HG03342 (cell line): ENCODE data around the gene BCL2L11.

Source experiments
- ATAC-seq: cut with Tn5 transposase; IDR thresholded peaks from one replicate; pipeline ENCODE4 v1.9.1; 2021; ENCODE audit warnings: mild to moderate bottlenecking, moderate library complexity; ENCODE audit not compliant: unreplicated experiment

Gene BCL2L11

DNA sequence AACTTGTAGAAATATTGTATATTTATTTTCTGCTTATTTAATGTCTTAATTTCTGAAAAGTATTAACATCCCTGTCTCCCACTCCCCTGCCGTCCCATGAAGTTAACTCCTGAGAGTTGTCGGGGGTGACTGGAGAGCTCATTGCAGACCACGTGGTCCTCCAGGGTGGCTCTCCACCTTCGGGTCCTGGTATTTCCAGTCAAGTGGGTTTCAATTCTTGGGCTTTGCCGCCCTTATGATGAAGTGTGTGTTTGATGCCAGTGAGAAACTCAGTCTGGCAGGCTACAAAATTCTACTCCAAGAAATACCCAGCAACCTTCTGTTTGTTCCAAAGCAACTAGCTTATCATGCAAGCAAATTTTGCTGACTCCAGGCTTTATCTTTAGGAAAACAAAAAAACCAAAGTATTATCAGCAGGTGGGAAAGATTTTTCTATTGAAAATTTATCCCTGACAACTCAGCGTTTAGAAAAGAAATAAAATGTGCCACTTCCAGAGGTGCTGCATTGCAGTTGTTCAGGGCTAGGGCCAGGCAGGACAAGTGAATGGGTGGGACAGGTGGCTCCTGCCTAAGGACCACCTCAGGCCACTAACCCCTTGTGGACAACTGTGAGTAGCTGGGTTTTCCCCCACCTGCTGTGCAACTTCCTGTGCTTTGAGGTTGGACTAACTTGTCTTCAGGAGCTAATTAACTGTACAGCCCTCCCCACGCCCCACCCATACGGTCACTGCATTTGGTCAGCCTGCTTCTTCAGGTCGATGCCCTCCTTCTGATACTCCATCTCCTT is 46.6 kb downstream of the BCL2L11 start:
- ATAC-seq, result no peak

DNA sequence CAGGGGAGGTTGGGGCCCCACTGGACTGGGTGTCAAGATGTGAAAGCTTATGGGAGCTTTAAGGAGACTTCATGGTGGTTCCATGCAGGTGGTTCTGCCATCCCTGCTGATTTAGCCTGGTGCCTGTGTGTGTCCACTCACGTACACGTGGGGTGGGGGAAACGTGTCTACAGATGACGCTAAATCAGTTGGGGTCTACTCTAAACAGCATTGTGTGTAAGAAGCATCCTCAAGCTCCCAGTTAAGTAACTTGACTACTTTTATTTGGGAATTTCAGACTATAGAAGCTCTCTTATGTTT is 47.1 kb downstream of the BCL2L11 start:
- no peak for ATAC-seq

DNA sequence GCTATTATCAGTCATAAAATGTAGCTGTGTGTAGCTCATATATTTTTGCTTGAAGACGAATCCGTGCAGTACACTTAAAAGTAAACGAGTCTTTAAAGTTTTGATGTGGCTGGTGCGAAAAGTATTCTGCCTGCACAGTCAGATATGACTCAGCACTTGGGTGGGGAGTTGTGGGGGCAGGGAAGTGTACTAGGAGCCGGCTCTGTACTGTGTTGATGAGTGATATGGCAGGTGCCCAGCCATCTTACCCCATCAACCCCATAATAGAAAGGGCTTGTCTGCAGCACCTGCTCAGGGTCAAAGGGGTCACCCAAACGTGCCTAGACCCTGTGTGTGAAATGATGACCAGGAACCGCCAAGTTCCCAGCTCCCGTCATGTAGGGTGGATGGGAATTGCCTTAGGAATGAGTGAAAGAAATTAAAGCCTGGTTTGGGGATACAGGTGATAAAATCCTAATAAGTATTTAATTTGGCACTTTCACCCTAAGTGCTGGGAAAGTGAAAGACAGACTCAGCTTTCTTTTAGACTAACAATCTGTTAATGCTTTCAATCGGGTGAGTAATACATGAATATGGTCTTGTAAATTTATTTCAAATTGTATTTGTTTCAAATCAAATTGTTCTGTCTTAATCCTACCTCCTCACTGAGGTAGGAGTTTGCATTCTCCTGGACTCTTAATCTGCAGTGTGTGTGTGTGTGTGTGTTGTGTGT is 48.0 kb downstream of the BCL2L11 start:
- peak; percentile 70 for ATAC-seq

DNA sequence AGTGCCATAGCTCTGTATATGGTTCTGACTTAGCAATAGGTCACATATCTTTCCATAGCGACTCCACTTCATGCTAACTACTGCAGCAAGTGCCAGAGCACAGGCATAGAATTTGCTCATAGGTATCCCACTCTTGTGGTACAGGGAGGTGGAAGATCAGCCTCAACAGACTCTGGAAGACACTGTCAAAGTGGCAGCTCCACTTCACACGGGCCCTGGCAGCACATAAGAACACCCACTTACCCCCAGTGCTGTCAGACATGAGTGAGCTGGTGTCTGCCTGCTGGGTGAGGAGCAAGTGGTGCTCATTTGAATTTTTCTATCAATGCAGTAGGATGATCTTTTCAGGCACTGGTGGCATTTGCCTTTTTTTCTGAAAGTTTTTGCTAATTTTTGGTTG is 48.6 kb downstream of the BCL2L11 start:
- no peak for ATAC-seq

DNA sequence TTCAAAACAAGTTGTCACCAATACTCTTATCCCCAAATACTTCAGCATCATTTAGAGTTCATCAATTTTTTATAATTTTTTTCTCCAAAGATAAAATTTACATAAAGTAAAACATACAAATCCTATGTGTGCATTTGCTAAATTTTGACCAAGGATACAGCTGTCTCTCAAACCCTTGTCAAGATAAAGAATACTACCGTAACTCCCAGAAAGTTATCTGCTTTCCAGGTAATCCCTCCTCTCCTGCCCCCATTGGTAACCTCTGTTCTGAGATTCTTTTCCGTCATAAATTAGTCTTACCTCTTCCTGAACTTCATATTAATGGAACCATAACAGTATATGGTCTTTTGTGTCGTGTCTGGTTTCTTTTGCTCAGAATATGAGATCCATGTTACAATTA is 49.2 kb downstream of the BCL2L11 start:
- no peak for ATAC-seq

DNA sequence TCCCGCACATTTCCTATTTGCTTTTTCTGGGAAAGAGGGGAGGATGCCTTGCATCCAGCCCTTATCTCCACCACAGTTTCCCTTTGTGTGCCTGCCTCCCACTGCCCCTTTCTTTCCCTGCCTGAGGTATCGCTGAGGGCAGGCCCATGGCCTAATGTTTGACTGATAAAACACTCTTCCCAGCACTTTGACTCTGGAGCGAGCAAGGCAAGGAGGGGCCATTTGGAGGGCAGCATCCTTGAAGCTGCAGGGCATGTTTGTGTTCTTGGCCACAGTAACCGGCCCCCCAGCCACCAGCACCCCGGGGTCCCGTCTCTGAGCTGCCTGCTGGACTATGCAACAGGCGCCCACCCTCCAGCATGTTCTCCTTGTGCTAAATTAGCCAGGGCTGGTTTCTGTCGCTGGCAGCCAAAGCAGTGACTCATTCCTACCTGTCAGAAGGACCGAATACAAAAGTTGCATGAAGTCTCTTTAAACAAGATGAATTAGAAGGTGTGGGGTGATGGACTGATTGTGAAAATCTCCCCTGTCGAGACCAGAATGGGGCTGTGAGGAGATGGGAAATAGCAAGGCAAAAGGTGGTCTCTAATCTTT is 50.7 kb downstream of the BCL2L11 start:
- ATAC-seq, result no peak

DNA sequence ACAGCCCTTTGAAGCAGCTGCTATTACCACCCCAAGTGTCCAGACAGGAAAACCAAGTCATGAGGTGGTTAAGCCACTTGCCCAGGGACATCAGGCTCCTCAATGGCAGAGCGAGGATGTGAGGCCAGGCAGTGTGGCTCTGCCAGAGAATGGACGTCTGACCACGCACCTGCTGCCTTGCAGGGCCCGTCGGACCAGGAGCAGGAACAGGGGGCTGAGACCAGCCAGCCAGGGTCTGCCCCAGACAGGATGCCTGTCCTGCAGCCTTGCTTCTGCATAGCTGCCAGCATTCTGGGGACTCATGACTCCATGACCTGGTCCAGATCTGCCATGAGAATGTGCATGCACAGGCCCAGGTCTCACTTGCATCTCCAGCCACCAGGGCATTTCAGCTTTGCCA is 52.0 kb downstream of the BCL2L11 start:
- no peak for ATAC-seq

DNA sequence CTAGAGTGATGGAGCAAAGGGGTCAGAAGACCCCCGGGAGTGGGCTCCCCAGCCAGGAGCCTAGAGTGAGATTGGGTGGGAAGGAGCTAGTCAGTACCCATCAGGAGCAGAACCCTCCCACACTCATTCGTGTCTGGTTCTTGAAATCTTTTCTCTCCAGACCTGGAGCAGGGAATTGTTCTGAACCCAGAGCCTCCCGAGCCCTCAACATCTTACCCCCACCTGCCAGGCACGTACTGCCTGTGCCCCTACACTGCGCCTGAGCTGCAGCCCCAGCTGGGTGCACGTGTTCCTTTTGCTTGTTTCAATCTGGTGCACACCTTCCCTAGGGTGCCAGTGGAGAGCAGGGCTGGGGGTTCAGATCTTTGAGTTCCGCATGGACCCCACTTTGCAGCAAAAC is 52.6 kb downstream of the BCL2L11 start:
- no peak for ATAC-seq

DNA sequence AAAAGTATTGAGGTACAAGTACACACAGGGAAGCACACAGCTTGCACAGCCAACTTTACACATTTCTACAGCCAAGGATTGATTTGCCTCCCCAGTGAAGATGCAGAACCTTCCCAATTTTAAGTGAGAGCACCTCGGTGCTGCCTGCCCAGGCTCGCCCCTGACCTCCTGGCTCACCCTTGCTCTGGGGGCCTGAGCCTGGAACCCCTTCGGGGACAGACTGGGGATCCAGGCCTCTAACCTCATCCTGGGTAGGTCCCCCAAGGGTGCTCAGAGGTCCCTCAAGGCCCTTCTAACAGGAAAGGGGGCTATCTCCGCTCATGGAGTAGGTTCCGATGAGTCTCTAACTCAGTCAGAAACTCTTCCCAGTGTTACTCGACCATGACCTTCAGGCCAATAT is 53.1 kb downstream of the BCL2L11 start:
- ATAC-seq, result no peak

DNA sequence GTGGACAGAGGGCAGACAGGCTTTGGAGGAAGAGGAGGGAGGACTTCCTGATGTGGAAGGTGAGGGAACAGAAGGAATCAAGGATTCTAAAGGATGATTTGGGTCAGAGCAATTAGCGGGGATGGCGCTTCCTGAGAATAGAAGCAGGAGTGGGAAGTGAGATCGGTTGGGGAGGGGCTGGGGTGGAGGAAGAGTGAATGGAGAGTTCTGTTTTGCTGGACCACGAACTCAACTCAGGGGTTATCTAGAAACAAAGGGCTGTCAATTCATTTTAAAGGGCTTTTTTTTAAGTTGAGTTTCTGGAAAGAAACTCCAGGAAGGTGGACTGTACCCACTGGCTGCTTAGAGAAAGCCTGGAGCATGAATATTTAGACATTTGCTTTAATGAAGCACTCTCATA is 54.9 kb downstream of the BCL2L11 start:
- ATAC-seq, result no peak

DNA sequence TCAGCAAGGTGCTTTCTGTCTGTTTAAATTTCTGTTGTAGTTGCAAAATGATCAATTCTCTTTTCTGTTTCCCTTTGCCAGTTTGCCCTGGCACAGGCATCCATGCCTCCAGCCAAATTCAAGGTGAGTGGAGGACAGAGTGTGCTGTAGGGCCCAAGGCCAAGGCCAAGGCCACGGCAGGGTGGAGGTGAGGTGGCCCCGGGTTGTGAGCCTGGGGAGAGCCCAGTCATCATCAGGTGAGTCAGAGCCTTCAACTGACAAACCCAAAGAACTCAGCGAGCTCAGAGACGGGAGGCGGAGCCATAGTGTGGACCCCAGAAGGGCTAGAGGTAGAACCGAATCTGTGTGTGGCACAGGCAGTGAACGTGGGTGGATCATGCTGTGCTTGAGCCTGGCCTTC is 55.7 kb downstream of the BCL2L11 start:
- no peak for ATAC-seq

DNA sequence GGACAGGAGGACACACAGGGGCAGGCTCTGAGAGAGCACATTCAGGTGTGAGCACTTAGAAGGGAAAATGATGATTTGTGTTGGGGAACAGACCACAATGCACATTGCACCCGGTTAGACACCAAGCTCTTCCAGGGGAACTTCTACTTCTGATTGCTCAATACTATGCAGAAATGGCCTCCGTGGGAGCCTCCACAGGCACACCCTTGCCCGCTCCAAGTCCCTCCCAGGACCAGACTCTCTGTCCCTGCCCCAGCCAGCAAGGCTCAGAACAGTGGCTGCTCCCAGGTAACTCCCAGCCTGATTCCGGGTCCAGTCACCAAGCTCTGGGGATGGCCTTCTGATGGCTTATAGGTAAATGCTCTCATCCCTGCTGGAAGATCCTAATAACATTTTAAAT is 56.2 kb downstream of the BCL2L11 start:
- ATAC-seq, result no peak

DNA sequence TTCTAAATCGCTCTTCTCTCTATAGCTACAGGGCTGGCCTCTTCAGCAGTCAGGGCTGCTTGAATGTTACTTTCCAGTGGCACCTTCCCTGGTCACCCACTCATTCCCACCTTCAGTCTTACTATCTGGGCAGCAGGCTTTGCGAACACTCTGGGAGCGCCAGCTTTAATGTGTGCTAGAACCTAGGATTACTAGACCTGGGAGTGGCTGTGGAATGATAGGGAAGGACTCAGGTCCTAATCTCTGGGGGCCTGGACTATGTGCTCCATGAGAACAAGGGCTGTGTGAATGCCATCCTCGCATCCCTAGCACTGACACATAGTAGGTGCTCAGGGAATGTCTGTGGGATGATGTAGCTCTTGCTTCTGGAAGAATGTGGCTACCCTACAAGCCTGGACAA is 57.6 kb downstream of the BCL2L11 start:
- ATAC-seq, result no peak

DNA sequence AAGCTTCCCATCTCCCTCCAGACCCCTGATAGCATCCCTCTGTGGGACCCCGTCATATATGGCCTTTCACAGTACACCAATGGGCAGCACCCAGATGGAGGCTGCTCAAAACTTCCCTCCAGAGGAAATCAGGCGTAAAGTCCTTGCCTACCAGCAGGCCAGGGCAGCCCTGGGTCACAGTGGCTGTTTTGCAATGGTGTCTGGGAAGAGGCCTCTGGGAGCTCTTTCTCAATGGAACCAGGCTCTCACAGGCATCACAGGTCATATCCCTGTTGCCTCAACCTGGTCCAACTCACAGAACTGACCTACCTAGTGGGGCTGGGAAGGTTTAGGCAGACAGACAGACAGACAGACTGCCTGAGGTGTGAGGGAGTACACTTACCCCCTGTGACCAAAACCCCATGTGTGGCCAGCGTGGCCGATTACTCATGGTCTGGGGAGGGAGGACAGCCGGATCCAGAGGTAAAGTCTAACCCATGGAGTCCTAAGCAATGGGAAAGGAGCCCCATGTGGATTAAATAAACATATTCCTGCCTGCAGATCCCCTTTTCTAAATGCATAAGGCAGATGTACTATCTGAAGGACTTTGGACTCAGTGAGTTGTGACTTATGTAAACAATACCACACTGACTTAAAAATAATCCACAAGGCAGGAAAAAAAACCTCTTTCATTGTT is 58.2 kb downstream of the BCL2L11 start:
- no peak for ATAC-seq

DNA sequence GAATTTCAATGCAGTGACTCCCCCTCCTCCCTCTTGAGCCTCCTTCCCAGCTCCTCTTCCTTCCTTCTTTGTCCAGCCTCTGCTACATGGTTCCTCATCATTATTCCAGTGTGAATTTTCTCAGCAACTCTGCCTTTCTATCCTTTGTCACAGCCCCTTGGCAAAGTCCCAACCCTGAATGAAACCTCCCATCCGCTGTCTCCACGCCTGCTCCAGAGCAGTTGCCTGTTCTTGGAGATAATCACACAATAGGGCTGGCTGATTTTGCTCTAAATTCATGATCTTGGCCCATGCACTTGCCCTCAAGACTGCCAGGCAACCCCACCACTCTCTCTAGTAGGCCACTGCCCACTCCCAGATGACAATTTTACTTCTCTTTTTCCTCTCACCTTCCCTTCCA is 61.4 kb downstream of the BCL2L11 start:
- no peak for ATAC-seq

DNA sequence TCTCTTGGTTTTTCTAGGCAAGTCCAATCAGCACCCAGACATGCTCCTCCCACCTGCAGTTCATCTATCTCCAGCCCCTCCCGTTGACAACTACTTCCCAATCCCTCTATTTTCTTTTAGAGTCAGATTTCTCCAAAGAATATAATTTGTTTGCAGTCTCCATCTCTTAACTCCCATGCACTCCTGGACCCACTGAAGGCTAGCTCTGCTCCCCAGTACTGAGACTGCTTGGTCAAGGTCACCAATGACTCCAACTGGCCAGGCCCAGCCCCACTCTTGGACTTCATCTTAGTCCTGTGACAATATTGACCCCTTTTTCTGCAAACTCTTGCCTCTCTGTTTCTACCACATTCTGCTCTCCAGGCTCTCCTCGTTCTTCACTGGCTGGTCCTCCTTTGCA is 62.0 kb downstream of the BCL2L11 start:
- ATAC-seq, result no peak

DNA sequence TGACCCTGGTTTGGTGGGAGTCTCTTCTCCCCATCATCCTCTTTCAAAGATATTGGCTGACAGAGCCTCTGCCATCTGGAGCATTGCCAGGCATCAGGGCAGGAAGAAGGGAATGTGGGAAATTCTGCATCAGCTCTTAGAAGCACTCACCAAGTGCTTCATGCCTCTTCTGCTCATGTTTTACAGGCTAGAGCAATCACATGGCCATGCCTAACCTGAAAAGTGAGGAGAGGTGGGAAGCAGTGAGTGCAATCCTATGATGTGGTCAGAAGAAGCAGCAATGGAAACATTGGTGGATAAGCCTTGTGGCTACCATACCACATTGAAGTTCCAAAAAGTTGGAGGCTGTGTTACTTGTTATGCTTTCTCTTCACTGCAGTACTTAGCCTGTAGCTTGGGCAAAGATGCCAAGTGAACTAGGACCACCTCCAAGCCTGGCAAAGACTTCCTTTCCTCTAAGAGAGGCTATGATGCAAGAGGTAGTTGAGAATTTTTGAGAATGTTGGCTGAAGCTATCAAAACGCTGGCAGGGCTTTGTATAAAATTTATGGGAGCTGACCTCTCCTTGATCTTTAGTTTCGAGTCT is 64.1 kb downstream of the BCL2L11 start:
- no peak for ATAC-seq

DNA sequence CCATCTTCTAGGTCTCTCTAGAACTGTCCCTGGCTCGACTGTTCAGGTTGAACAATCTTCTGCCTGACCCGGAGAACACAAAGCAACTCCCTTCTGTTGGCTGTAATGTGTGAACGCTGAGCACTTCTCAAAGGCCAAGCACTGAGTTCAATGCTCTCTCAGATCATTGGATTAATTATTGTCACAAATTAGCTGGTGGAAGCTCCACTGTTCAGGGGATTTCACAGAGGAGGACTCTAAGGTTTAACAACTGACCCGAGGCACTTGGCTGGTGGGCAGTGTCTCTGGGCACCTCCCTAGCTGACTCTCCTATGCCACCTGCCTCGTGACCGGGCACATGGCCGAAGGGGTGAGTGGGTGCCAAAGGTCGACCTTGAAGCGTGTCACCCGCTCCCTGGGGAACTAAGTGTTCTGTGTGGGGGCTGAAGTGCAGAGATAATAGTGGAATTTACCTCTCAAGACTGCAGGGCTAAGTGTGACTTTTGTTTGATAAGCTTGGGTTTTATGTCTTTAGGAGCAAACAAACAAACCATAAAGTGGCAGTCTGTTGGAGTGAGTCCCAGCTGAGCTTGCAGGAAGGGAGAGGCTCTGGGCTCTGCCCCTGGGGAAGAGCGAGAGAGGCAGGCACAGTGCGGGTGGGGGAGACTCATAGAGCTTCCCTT is 64.8 kb downstream of the BCL2L11 start:
- no peak for ATAC-seq

DNA sequence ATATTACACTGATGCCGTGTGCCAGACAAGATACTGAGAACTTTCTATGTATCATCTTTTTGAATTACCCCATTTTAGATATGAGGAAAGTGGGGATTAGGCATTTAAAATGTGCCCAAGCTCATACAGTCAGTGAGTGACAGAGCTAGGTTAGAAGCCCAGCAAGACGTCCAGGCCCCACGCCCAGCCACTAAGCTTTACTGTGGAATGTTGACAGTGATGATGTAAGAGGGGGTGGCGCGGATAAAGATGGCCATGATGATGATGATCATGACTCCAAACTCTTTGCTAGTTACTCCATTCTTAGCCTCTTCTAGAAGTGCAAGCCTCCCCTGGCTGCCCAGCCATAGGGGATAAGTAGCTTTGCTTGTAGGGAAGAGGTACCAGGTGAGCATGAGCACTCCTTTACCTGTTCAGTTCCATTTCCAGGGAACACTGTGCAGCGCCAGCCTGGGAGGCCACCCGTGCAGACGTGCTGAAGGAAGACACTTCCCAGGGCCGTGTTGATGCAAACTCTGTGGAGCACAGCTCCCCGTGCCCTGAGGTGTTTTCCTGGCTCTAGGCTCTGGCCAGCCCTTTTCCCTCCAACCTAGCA is 65.5 kb downstream of the BCL2L11 start:
- no peak for ATAC-seq

DNA sequence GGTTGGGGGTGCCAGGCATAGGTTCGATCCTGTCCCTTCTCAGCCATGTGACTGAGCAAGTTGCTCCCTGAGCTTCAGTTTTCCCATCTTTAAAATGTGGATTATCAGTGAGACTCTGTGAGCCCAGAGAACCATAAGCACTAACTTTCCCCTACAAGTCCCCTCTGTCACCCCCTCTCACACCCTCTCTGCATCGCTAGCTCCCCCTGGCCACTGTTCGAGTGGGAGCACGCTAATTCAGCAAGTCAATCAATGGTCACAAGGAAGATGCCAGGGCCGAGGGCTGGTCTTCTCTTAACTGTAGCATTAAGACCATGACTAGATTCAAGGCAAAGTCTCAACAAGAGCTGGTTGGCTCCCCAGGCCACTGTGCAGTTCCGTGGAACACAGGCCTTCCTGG is 66.2 kb downstream of the BCL2L11 start:
- ATAC-seq, result no peak

DNA sequence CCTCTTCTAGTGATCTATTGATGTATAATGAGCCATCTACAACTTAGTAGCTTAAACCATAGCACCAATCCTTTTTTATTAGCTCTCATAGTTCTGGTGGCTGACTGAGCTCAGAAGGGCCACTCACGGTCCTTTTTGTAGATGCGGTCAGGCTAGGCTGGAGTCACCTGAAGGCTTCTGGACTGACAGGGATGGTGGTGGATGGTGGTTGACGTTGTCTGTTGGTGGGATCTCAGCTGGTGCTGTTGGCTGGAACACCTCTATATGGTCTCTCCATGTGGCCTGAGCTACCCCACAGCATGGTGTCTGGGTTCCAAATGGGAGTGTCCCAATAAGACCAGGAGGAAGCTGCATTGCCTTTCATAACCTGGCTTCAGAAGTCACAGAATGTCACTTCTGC is 68.0 kb downstream of the BCL2L11 start:
- no peak for ATAC-seq
